ENCODE results near the gene FAM163B.

DNA sequence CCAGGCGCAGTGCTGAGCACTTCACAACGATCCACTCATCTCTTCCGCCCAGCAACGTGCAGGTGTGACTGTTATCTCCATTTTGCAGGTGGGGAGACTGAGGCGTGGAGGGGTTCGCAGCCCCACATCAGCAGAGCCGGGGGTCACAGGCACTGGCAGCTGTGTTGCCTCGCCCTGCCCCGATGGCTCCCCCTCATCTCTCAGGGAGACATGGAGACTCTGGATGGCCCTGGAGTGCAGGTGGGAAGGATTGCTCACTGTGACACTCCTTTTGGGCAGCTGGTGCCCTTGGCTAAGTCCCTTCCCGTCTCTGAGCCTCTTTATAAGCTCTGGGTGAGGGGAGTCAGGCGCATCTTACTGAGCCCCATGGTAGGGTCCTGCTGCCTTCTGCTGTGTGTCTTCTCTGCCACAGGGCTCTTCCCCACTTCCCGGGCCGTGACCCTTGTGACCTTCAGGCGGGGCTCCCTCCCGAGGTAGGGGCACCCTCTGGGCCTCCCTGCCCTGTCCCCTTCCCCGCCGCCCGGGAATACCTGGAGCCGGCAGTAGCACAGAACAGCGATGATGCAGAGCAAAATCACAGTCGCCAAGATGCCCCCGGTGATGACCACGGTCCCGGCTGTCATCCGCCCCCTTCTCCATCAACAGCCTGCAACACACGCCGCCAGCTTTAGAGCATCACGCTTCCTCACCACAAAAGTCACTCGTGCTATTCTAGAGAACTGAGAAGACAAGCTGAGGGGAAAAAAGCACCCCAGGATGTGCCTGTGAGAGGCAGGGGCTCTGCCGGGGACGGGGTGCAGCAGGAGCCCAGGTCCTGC, 29.4 kb downstream of the FAM163B start:
- TF ChIP-seq CTCF (IDR thresholded peaks at IDR 0.05), result no peak
- no peak for TF ChIP-seq EZH2 (IDR thresholded peaks at IDR 0.05; ENCODE audit: borderline replicate concordance, insufficient read depth, low read depth, low read length, poor library complexity, severe bottlenecking)
